Amygdala (tissue), 56 donors: ENCODE results near the gene ARHGAP28.
"Not testable (repeated sequence)": the region's sequence is repeated elsewhere in the genome, so short reads cannot be mapped to it uniquely, and the experiment has no call there.

Experiments
- DNase-seq, 56 donors: peaks; one replicate each; lab custom pipeline; 2025; lab: John Stamatoyannopoulos, UW

Gene ARHGAP28

DNA sequence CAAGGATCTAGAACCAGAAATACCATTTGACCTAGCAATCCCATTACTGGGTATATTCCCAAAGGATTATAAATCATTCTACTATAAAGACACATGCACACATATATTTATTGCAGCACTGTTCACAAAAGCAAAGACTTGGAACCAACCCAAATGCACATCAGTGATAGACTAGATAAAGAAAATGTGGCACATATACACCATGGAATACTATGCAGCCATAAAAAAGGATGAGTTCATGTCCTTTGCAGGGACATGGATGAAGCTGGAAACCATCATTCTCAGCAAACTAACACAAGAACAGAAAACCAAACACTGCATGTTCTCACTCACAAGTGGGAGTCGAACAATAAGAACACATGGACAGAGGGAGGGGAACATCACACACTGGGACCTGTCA, 70.8 kb downstream of the ARHGAP28 start:
- DNase-seq: not testable (repeated sequence)

DNA sequence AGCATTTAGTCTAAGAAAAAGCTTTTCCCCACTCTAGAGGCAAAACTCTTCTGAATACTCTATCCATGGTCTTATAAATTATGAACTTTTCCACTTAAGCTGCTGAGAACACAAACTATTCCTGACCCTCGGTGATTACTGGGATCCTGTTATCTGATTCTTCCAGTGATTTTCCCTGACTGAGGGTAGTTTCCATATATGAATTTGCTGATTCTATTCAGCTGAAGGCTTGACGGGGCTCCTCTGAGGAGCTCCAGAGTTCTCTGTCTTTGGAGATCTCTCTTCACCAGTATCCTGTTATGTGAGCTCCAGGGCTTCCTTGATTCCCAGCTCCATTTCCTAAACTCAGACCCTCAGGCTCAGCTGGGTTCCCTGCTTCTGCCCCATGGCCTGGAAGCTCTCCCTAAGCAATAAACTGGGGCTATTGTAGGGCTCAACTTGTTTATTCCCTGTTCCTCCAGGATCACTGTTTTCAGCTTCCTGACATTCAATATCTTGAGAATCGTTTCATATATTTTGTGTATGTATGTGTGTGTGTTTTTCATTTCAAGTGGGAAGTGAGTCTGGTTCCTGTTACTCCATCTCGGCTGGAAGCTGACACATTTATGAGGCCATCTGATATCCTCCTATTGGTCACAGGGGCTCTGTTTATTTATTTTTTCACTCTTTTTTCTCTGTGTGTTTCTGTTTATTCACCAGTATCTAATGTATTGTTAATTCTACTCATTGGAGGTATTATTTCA, 78.2 kb downstream of the ARHGAP28 start:
- no peak for DNase-seq

DNA sequence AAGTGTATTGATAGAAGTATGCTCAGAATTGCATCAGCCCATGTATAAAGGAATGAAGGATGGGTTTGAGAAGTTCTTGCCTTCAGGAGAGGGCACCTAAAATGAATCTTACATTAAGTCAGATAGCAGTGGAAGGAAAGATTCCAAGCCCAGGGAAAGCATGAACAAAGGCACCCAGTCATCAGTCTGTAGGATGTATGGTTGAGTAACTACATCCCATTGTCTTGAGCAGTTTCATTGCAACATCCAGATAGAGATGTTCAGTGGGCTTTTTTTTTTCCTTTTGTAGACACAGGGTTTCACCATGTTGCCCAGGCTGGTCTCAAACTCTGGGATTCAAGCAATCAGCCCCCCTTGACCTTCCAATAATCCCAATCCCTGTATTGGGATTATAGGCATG, 80.7 kb downstream of the ARHGAP28 start:
- DNase-seq: no peak

DNA sequence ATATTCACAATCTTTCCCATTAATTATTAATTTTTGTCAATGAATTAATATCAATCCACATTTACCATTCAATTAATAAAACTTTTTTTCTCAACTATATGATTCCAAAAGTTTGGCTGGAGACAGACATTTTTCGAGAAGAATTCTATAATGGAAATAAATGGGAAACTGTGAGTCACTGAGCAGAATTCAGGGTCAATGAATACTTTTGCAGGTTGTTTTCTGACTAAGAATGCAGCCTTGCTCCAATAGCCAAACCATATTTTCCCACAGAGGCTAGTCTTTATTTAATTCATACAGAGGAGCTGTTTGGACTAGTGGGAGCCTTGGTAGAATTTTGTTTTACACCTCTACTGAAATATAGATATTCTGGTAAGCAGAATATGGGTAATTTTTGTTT, 82.3 kb downstream of the ARHGAP28 start:
- DNase-seq: no peak

DNA sequence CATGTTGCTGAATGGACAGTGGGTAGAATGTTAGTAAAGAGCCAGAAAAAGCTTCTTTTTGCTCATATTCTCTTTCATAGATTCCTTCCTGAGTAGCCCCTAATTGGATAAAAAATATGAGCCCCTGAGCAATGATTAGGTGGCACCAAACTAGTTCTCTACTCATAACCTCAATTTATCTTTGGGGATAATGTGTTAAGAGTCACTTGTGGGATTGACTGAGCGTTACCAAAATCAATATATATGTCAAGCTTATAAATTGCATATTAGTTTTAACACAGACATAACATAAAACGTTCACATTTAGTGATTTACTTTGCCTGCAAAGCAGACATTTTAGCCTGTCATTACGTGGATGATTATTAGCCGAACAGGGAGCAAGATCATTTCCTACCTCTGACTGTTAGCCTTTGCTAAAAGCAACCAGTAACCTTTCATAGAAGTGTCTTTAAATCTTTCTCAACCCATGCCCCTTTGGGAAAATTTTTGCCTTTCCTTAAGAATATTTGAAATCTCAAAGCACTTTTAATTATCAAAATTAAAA, 85.4 kb downstream of the ARHGAP28 start:
- DNase-seq: no peak

DNA sequence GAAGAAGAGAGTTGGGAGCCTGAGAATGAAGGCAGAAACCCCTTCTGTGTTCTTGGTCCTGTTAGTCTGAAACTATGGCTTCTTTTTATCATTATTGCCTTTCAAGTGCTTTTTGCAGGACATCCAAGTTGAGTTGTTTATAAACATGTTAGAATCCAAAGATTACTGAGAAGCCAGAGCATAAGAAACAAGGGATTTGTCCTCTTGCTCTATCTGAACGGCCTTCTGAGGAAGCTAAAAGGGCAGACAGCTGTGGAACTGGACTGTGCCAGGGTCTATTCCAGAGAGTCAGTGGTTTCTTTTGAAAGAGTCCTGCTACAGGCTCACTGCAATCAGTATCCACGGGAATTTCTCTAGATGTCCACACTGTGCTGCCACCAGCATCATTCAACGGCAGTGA, 86.6 kb downstream of the ARHGAP28 start:
- DNase-seq: no peak

DNA sequence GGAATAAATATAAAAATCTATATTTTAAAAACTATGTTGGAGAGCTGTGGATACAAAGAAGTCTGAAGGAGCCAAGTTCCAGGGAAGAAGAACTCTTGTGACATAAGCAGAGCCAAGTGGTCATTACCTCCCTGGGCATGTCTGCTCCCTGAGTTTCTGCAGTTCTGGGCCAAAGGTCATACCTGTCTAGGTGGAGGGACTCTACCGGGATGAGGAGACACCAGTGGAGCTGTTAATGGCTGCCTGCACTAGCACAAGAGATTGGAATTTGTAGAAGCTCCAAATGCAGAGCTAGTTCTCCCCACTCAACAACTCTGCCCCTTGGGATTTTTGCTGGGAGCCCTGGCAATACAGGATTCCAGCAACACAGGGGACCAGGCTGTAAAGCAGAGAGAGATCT, 89.8 kb downstream of the ARHGAP28 start:
- DNase-seq: no peak

DNA sequence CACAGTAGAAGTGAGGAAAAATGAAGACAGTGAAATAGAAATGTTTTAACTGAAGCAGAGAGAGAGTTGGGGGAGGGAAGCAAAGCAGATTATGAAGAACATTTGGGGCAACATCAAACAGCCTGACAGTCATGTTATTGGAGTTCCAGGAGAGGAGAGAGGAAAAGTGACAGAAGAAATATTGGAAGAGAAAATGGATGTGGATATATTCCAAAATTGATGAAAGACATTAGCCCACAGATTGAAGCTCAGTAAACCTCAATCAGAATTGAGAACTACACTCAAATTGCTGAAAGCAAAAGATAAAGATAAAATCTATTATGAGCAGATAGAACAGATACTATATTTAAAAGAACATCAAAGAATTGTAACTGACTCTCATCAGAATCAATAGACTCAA, 90.8 kb downstream of the ARHGAP28 start:
- DNase-seq: no peak

DNA sequence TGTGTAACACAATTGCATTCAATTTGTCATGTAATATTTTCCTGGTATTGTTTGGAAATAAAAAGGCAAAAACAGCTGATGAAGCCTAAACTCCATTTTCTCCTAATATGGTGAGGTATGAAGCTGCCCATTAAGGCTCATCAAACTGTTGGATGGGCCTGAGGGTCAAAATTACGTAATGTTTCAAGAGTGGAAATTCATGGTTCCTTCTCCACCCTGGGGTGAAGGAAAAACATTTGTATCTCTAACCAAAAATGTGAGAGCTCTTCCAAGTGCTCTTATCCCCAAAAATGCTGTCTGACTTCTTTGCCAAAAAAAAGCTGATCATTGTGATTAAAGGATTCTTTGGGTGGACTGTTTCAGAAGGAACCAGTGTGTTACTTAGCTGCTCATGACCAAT, 91.8 kb downstream of the ARHGAP28 start:
- DNase-seq: no peak

DNA sequence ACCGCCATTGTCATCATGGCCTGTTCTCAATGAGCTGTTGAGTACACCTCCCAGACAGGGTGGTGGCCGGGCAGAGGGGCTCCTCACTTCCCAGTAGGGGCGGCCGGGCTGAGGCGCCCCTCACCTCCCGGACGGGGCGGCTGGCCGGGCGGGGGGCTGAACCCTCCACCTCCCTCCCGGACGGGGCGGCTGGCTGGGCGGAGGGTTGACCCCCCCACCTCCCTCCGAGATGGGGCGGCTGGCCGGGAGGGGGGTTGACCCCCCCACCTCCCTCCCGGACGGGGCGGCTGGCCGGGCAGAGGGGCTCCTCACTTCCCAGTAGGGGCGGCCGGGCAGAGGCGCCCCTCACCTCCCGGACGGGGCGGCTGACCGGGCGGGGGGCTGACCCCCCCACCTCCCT, 97.6 kb downstream of the ARHGAP28 start:
- not testable (repeated sequence) for DNase-seq

DNA sequence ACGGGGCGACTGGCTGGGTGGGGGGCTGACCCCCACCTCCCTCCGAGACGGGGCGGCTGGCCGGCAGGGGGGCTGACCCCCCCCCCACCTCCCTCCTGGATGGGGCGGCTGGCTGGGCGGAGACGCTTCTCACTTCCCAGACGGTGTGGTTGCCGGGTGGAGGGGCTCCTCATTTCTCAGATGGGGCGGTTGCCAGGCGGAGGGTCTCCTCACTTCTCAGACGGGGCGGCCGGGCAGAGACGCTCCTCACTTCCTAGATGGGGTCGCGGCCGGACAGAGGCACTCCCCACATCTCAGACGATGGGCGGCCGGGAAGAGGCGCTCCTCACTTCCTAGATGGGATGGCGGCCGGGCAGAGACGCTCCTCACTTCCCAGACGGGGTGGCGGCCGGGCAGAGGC, 98.0 kb downstream of the ARHGAP28 start:
- not testable (repeated sequence) for DNase-seq

DNA sequence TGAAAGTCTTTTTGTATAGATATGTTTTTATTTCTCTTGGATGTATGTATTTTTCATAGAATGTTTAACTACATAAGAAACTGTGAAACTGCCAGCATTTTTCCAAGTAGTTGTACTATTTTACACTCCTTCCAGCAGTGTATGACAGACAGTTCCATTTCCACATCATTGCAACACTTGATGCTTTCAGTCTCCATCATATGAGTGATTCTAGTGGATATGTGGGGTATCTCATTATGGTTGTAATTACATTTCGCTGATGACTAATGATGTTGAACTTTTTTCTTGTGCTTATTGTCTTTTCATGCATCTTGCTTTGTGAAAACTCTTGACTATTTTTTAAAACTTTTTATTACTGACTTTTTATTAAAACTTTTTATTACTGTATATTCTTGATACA, 101.4 kb downstream of the ARHGAP28 start:
- no peak for DNase-seq

DNA sequence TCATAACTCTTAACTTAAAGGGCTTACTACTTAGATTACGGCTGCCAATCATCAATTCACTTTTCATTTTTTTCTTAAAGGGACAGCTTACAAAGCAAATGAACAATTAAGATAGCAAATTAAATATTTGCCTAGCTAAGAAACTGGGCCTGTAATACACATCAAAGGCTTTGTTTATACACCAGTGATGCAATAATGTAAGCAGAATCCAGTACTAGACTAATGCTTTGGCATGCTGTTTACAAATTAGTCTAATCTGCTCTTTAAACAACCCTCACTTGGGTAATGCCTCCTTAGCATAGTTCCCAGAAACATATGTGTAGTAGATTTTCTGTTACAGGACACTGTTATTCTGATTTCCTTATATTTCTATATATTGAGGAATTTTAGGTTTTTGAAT, 105.8 kb downstream of the ARHGAP28 start:
- DNase-seq: no peak

DNA sequence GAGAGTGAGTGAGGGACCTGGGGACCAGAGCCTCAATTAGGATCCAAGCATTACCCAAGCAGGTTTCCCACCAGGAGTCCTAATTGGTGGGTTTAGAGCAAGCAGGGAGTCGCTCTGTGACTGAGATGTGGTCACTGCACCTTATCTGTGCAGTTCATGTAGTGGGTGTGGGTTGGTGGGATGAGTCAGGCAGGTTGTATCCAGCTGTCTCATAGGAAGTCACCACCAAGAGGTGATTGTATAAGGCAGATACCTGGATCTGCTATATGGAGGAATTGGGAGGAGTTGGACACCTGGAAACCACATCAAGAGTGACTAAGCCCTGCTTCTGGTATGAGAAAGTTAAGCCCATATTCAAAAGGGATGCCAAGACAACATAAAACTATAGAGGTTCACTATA, 106.8 kb downstream of the ARHGAP28 start:
- no peak for DNase-seq

DNA sequence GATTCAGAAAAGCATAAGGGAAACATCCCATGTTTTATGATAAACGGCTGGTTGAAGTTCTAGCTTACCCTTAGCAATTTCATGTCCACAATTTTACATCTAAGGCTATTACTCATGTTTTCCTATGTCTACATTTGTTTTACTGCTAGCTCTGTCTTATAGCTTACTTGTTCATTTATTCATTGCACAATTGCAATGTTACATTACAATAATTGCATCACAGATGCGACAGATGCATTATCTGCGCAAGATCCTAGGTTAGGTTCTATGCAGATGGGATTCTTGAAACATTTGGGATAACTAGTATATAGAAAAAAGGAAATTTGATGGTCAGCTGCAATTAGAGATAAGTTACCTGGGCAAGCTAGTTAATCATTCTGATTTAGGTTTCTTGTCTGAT, 108.4 kb downstream of the ARHGAP28 start:
- no peak for DNase-seq

DNA sequence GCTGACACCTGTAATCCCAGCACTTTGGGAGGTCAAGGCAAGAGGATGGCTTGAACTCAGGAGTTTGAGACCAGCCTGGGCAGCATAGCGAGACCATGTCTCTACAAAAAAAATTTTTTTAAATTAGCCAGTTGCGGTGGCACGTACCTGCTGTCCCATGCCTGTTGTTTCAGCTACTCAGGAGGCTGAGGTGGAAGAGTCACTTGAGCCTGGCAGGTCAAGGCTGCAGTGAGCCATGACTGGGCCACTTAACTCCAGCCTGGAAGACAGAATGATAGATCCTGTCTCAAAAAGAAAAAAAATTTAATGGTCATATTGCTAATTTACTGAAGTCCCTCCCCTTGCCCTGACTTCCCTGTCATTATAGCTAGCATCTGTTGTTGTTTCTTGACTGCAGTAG, 112.6 kb downstream of the ARHGAP28 start:
- no peak for DNase-seq

DNA sequence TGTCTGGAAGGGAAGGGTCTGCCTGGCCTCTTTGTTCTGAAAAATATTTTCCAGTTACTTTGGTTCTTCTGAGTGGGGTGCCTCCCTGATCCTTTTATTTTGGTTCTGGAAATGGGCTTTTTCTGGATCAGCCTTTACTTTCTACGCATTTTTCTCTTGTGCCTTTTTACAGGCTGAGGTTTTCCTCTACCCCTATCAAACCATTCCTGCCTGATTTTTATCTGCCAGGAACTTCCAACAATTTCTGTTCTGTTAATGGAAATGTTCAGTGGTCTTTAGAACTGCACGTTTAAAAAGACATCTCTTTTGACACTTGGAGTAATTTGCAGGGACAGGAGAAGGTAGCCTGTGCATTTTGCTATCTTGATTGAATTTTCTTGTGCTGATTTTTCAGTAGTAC, 113.8 kb downstream of the ARHGAP28 start:
- no peak for DNase-seq

DNA sequence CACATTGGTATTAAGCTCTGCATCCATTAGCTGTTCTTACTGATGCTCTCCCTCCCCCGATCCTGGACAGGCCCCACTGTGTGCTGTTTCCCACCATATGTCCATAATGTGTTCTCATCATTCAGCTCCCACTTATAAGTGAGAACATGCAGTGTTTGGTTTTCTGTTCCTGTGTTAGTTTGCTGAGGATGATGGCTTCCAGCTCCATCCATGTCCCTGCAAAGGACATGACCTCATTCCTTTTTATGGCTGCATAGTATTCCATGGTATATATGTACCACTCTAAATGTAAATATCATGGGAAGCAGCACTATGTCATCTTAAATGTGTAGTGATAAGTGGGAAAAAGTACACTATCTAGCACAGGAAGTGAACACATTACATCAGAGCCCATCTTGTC, 116.0 kb downstream of the ARHGAP28 start:
- DNase-seq: not testable (repeated sequence)

DNA sequence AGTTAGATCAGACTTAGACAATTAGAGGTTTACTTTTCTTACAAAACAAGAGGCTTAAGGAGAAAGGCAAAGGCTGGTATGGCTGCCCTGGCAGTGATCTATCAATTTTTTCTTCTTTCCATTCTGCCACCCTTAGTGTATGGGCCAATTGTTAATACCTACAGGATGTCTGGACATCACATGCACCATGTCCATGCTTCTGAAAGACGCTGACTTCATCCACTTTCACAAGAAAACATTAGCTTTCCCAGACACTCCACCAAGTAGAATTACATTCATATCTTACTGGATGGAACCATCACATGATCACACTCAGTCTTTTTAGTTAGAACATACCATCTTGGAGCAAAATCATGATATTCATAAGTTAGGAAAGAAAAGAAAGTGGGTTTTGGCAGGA, 120.9 kb downstream of the ARHGAP28 start:
- no peak for DNase-seq

DNA sequence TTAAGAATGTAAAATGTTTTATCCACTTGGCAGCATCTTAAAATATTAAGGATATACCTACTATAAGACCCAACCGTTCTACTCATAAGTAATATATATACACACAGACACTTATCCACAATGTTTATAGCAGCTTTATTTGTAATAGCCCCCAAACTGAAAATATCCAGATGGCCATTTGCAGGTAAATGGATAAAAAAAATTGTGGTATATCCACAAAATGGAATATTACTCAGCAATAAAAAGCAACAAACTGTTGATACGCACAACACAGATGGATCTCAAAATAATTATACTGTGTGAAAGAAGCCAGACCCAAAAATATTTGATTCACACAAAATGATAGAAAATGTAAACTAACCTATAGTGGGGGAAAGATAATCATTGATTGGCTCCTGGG, 122.0 kb downstream of the ARHGAP28 start:
- no peak for DNase-seq

DNA sequence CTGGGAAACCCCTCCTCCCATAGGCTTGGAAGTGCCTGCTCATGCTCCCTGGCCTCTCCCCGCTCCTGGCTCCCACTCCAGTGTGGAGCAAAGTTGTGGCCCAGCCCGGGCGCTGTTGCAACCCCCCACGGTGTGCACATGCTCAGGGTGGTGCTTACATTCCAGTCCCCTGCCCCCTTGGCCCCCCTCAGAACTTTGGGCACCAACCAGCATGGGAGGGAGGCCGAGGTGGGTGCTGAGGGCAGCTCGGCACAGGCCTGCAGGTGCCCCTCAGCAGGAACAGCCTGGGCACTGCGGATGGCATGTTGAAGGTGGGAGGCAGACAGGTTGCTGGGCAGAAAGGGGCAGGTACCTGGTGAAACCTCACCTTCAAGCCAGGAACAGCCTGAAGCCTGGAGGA, 125.3 kb downstream of the ARHGAP28 start:
- DNase-seq: no peak

DNA sequence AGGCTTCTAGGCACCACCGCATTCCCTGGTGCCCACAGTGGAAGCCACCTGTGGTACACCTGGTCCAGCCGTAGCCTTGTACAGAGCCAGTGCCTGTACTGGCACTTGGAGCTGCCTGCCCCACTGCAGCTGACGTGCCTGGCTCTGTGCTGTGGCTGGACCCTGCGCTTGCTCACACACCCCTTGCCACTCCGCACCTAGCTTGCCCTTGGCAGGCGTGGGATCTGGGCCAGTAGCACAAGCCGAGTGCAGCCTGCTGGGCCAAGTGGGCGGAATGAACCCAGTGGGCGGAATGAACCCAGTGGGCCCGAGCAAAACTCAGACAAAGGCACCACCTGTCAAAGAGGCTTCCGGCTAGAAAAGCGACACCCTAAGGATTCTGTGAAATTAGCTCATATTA, 126.3 kb downstream of the ARHGAP28 start:
- no peak for DNase-seq

DNA sequence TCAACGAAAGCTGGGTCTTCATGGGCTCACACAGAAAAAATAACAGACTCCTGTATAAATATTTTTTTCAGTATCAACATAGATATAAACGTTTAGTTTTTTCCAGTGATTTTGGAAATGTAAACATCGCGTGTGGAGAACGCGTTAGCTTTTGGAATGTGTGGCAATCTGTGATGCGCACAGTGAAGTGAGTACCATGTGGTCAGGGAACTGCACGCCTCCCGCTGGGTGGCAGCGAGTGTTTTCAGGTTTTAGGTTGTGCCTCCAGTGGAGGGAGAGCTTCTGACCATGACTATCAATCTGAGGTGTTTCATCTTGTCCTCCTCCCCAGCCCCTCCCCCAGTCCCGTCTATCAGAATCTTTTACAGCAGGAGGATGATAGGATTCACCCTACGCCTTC, 127.8 kb downstream of the ARHGAP28 start:
- DNase-seq: no peak
